Suprapubic skin (tissue), 4 donors: Measurements from ENCODE around the gene PDE3A.

ENCODE experiments used
- EP300 ChIP-seq: sonication (generic); formaldehyde crosslinking; IDR thresholded peaks from one replicate; pipeline ENCODE4 v1.6.1; 2017; ENCODE audit warnings: antibody characterized with exemption
- POLR2AphosphoS5 ChIP-seq, 3 donors: sonication (generic); formaldehyde crosslinking; IDR thresholded peaks; one replicate each; pipeline ENCODE4 v1.6.1; 2017; ENCODE audit warnings: antibody characterized with exemption in 3 of 3
- TF ChIP-seq, protein P1 (sequence below), 2 donors: fragments of 200-600 bp in 1 of 2; fragments of 450-650 bp in 1 of 2; sonication (generic) in 1 of 2; IDR thresholded peaks; one replicate each; pipeline ENCODE4 v1.5.1; 2016 to 2019; ENCODE audit warnings: antibody characterized with exemption in 2 of 2, mild to moderate bottlenecking in 1 of 2, moderate library complexity in 1 of 2

DNA sequence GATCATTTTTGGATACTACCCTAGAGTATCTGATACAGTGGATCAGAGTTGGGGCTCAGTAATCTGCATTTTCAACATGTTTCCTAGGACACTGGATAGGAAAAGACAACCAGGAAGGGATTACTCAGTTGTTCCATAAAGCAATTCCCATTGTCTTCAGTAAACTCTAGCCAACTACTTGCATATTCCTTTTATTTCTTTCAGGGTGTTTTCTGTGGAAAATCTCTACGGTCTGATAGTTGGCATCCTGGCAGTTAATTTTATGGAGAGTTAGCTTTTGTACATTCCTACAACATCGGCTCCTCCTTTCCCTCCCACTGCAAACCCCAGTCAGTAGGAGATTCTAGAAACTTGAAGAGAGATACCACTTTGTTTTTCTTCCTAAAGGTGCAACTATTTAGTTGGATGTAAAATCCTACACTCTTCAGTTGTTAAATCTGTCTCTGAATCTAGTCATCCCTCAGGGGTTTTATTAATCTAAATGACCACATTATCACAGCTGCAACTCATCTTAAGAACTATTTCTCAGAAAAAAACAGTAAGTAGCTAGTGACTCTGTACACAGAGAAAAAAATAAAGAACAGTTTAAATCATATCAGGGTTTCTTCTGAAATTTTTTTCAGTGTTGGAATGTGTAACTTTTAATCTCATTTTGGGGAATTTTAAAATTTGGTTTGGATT, 103.9 kb downstream of the PDE3A start:
- TF ChIP-seq, protein P1, sequence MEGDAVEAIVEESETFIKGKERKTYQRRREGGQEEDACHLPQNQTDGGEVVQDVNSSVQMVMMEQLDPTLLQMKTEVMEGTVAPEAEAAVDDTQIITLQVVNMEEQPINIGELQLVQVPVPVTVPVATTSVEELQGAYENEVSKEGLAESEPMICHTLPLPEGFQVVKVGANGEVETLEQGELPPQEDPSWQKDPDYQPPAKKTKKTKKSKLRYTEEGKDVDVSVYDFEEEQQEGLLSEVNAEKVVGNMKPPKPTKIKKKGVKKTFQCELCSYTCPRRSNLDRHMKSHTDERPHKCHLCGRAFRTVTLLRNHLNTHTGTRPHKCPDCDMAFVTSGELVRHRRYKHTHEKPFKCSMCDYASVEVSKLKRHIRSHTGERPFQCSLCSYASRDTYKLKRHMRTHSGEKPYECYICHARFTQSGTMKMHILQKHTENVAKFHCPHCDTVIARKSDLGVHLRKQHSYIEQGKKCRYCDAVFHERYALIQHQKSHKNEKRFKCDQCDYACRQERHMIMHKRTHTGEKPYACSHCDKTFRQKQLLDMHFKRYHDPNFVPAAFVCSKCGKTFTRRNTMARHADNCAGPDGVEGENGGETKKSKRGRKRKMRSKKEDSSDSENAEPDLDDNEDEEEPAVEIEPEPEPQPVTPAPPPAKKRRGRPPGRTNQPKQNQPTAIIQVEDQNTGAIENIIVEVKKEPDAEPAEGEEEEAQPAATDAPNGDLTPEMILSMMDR (IDR thresholded peaks at IDR 0.05), result no peak
- TF ChIP-seq EP300 (no peak), POLR2AphosphoS5 (IDR thresholded peaks at IDR 0.05) (no peak)
